HepG2 (cell line): ENCODE results near the gene ADGRF4. TPM values are rescaled to one million over a fixed set of nuclear protein-coding genes. Genes with fewer than 3 reads are reported as not detected.

ENCODE experiments used
- ATAC-seq: fragments of 200-7000 bp; cut with Tn5 transposase; 3 replicates; pipeline ENCODE4 v1.9.1; 2020; ENCODE audit warnings: mild to moderate bottlenecking, moderate library complexity
- BruUV-seq: library from RNA; stranded (reverse); fragments of 400-500 nt; replicated peaks from 2 replicates; lab custom pipeline; 2021; lab: Mats Ljungman, UMichigan
- CTCF ChIA-PET: fragments of 300-600 bp; formaldehyde crosslinking; extraction: SDS; loops from one replicate; lab custom pipeline; 2021; ENCODE audit warnings: low total read pairs, inconsistent platforms, low intra/inter-chr PET ratio; lab: Yijun Ruan, JAX
- POLR2A ChIA-PET: fragments of 350-600 bp; sonication (Branson Sonifier 250); formaldehyde crosslinking; loops from one replicate; lab custom pipeline; 2020; ENCODE audit warnings: antibody characterized with exemption, inconsistent platforms; lab: Yijun Ruan, JAX
- DNase-seq: peaks from one replicate; pipeline ENCODE4 v3.0.0-alpha.2; 2015; ENCODE audit warnings: low spot score
- FAIRE-seq: peaks from 3 replicates; lab custom pipeline; 2011; peaks lifted over from hg19 to GRCh38; lab: Jason Lieb, UNC
- H2AFZ ChIP-seq: one replicate; pipeline ENCODE4 v1.6.1; 2011; ENCODE audit warnings: low read length, inconsistent platforms
- H3K27ac ChIP-seq: fragments of 300-600 bp; 3 replicates; pipeline ENCODE4 v1.8.0; 2011; ENCODE audit warnings: mixed run types, mild to moderate bottlenecking, mixed read lengths, low read length, inconsistent platforms; ENCODE audit not compliant: insufficient read depth; ENCODE audit errors: extremely low read length
- H3K27me3 ChIP-seq, 2 experiments: fragments of 200-600 bp in 1 of 2; 2 replicates in 1 of 2; 3 replicates in 1 of 2; pipeline versions ENCODE4 v1.6.0 to v1.8.0; 2011; ENCODE audit warnings: low read length in 2 of 2, mild to moderate bottlenecking in 2 of 2, moderate library complexity in 2 of 2, inconsistent platforms in 1 of 2; ENCODE audit not compliant: insufficient read depth in 2 of 2, control insufficient read depth in 1 of 2
- H3K36me3 ChIP-seq, 2 experiments: fragments of 200-600 bp in 1 of 2; replicated peaks in 1 of 2; 2 replicates in 1 of 2; 3 replicates in 1 of 2; pipeline versions ENCODE4 v1.5.1 to v1.8.0; 2011; ENCODE audit warnings: low read length in 2 of 2, inconsistent platforms in 1 of 2; ENCODE audit not compliant: insufficient read depth in 2 of 2, control insufficient read depth in 1 of 2
- H3K4me1 ChIP-seq: 2 replicates; pipeline ENCODE4 v1.5.1; 2012; ENCODE audit warnings: low read length, inconsistent platforms; ENCODE audit not compliant: insufficient read depth
- H3K4me2 ChIP-seq: 2 replicates; pipeline ENCODE4 v1.6.0; 2011; ENCODE audit warnings: low read depth, low read length, inconsistent platforms
- H3K4me3 ChIP-seq, 3 experiments: fragments of 200-600 bp in 1 of 3; sonication (generic), shearing (Covaris generic) in 1 of 3; replicated peaks in 1 of 3; 2 replicates each; pipeline ENCODE4 v1.5.1; 2011 to 2016; ENCODE audit warnings: low read length in 3 of 3, inconsistent platforms in 2 of 3, low read depth in 2 of 3, mild to moderate bottlenecking in 2 of 3, control low read depth in 1 of 3, mixed read lengths in 1 of 3; ENCODE audit not compliant: insufficient read depth in 1 of 3
- H3K79me2 ChIP-seq: one replicate; pipeline ENCODE4 v1.6.1; 2011; ENCODE audit warnings: low read length, inconsistent platforms; ENCODE audit not compliant: insufficient read depth
- H3K9ac ChIP-seq: 2 replicates; pipeline ENCODE4 v1.6.0; 2011; ENCODE audit warnings: mild to moderate bottlenecking, low read depth, low read length, inconsistent platforms; ENCODE audit not compliant: insufficient read depth
- H3K9me3 ChIP-seq: 2 replicates; pipeline ENCODE4 v1.5.1; 2012; ENCODE audit warnings: mild to moderate bottlenecking, low read length
- H4K20me1 ChIP-seq: 2 replicates; pipeline ENCODE4 v1.6.0; 2011; ENCODE audit warnings: inconsistent platforms, mild to moderate bottlenecking, low read length, moderate library complexity; ENCODE audit not compliant: insufficient read depth
- DNMT3B ChIP-seq: conservative IDR thresholded peaks from 2 replicates; pipeline ENCODE4 v1.6.1; 2016; ENCODE audit warnings: missing biosample characterization, control low read depth
- KLF15 ChIP-seq: sonication (generic); formaldehyde crosslinking; IDR thresholded peaks from 2 replicates; pipeline ENCODE4 v1.8.1; 2023; ENCODE audit warnings: borderline replicate concordance, mild to moderate bottlenecking, inconsistent platforms, missing genetic modification reagents, mixed read lengths
- MATR3 ChIP-seq: sonication (generic); formaldehyde crosslinking; IDR thresholded peaks from 2 replicates; pipeline ENCODE4 v1.4.0; 2020; ENCODE audit warnings: missing genetic modification reagents
- MXD4 ChIP-seq: IDR thresholded peaks from 2 replicates; pipeline ENCODE4 v1.6.1; 2016; ENCODE audit warnings: mild to moderate bottlenecking, missing biosample characterization, missing genetic modification reagents
- RFXANK ChIP-seq: IDR thresholded peaks from 2 replicates; pipeline ENCODE4 v1.6.1; 2016
- TCF7L2 ChIP-seq: IDR thresholded peaks from 2 replicates; pipeline ENCODE4 v1.6.1; 2011; ENCODE audit warnings: mild to moderate bottlenecking, low read depth, low read length, moderate library complexity
- THAP11 ChIP-seq: IDR thresholded peaks from 2 replicates; pipeline ENCODE4 v1.6.1; 2016; ENCODE audit warnings: missing biosample characterization, missing genetic modification reagents
- ZNF430 ChIP-seq: sonication (generic); formaldehyde crosslinking; IDR thresholded peaks from 2 replicates; pipeline ENCODE4 v1.9.0; 2021; ENCODE audit warnings: mild to moderate bottlenecking, missing genetic modification reagents
- ZNF552 ChIP-seq: sonication (generic); formaldehyde crosslinking; IDR thresholded peaks from 2 replicates; pipeline ENCODE4 v1.9.0; 2022; ENCODE audit warnings: missing genetic modification reagents, mild to moderate bottlenecking, borderline replicate concordance
- whole genome bisulfite sequencing: methylation state at CpG from one replicate; pipeline ENCODE4 v1.1.6; 2017; ENCODE audit warnings: low lambda C conversion rate; 5-methylcytosine and 5-hydroxymethylcytosine counted together
- in situ Hi-C: cut with HindIII; loops from 2 replicates; pipeline ENCODE4 v1.10.0; 2017; ENCODE audit warnings: low pct_unique_long_range_greater_than_20kb; ENCODE audit not compliant: extremely low pct_ligation_motif_present
- intact Hi-C: fragments of 100-400 bp; cut with micrococcal nuclease; formaldehyde crosslinking; loops from one replicate; pipeline ENCODE4 v1.10.0; 2022; ENCODE audit not compliant: unreplicated experiment
- polyA plus RNA-seq, 8 experiments: library from polyadenylated mRNA; depleted of rRNA in 3 of 8; stranded (reverse) in 7 of 8; unstranded in 1 of 8; fragments of >200 nt; fragmentation: Illumina TruSeq in 4 of 8; extraction: Trizol in 4 of 8; gene quantifications; 2 replicates each; pipeline versions ENCODE4 v1.2.1 to v1.2.3, GENCODE V29; 2011 to 2016; ENCODE audit warnings: low read depth in 4 of 8, missing spikeins in 1 of 8, mixed read lengths in 1 of 8; ENCODE audit not compliant: insufficient read depth in 1 of 8
- total RNA-seq, 5 experiments: library from RNA; depleted of rRNA; stranded (reverse); fragments of >200 nt; fragmentation: Illumina TruSeq; extraction: Trizol; gene quantifications; 2 replicates each; pipeline ENCODE4 v1.2.3, GENCODE V29; 2016; ENCODE audit warnings: low read depth in 1 of 5
- TF ChIP-seq, protein P1 (sequence below): sonication (generic); formaldehyde crosslinking; IDR thresholded peaks from 2 replicates; pipeline ENCODE4 v1.5.0; 2020; ENCODE audit warnings: mild to moderate bottlenecking, missing genetic modification reagents, moderate library complexity
- TF ChIP-seq, protein P2 (sequence below): sonication (generic); formaldehyde crosslinking; IDR thresholded peaks from 2 replicates; pipeline ENCODE4 v1.5.1; 2020; ENCODE audit warnings: mild to moderate bottlenecking, missing genetic modification reagents, borderline replicate concordance
- TF ChIP-seq, protein P3 (sequence below): sonication (generic); formaldehyde crosslinking; conservative IDR thresholded peaks from 2 replicates; pipeline ENCODE4 v1.8.1; 2023; ENCODE audit warnings: missing genetic modification reagents
- TF ChIP-seq, protein P4 (sequence below): sonication (generic); formaldehyde crosslinking; IDR thresholded peaks from 2 replicates; pipeline ENCODE4 v1.4.0; 2020; ENCODE audit warnings: missing genetic modification reagents
- TF ChIP-seq, protein P5 (sequence below): sonication (generic); formaldehyde crosslinking; IDR thresholded peaks from 2 replicates; pipeline ENCODE4 v1.4.0; 2020; ENCODE audit warnings: missing genetic modification reagents, mild to moderate bottlenecking, borderline replicate concordance

ADGRF4 gene
- total and polyA plus RNA-seq, 2 of the 13 experiments (the other 11 are each of a cell fraction or from before 2014, with no cell fraction given), result 0.01 TPM; not detected in 1

DNA sequence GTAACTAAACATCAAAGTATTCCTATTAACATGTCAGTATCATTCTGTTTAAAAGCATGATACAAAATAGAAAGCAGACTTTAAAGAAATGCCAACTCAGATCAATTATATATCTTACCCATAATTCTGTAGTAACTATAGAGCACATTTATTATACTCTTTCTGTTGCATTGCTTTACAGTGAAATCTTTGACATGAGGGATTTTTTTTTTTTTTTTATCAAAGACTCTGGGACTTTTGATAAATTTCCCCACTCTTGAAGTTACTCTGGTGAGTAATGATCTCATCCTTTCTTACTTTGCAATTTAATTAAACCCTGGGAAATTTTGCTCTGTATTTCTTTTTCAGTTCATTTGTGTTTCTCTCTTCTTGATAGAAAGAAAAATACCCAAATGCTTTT lies 17.4 kb downstream of the ADGRF4 start (continued):
- TF ChIP-seq, protein P1, sequence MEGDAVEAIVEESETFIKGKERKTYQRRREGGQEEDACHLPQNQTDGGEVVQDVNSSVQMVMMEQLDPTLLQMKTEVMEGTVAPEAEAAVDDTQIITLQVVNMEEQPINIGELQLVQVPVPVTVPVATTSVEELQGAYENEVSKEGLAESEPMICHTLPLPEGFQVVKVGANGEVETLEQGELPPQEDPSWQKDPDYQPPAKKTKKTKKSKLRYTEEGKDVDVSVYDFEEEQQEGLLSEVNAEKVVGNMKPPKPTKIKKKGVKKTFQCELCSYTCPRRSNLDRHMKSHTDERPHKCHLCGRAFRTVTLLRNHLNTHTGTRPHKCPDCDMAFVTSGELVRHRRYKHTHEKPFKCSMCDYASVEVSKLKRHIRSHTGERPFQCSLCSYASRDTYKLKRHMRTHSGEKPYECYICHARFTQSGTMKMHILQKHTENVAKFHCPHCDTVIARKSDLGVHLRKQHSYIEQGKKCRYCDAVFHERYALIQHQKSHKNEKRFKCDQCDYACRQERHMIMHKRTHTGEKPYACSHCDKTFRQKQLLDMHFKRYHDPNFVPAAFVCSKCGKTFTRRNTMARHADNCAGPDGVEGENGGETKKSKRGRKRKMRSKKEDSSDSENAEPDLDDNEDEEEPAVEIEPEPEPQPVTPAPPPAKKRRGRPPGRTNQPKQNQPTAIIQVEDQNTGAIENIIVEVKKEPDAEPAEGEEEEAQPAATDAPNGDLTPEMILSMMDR (CRISPR knock-in tag), result no peak
- TF ChIP-seq, protein P2, sequence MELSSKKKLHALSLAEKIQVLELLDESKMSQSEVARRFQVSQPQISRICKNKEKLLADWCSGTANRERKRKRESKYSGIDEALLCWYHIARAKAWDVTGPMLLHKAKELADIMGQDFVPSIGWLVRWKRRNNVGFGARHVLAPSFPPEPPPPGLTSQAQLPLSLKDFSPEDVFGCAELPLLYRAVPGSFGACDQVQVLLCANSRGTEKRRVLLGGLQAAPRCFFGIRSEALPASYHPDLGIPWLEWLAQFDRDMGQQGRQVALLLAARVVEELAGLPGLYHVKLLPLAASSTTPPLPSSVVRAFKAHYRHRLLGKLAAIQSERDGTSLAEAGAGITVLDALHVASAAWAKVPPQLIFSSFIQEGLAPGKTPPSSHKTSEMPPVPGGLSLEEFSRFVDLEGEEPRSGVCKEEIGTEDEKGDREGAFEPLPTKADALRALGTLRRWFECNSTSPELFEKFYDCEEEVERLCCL (CRISPR knock-in tag), result no peak
- TF ChIP-seq MXD4 (CRISPR knock-in tag), result no peak

DNA sequence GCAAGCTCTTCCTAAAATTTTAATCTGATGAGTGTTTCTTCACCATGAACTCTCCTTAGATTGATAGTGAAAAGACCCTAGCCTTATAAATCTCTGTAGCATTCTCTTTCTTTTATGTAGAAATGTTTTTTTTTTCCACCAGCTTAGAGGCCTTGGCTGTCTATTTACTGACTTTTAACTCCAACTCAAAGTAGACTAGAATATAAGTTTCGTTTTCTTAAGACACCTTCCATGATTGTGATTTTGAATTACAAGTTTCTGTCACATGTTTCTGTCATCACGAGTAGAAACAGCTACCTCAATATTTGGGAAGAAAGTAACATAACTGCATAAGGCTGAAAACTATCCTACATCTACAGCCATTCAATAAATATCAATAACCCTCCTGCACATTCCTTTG lies 17.8 kb downstream of the ADGRF4 start:
- H3K27ac ChIP-seq, result no peak overlapping the region
- ChIA-PET CTCF (no interaction called here), POLR2A (no interaction called here)
- no peak overlapping the region for H3K9ac ChIP-seq
- H3K4me2 ChIP-seq, result no peak overlapping the region
- ATAC-seq, result no peak
- H4K20me1 ChIP-seq, result no peaks in the 10 kb centered on the region
- no peaks in the 10 kb centered on the region for H3K79me2 ChIP-seq
- FAIRE-seq, result no peak
- intact Hi-C loops, result no loop called here
- no TSS peak for BruUV-seq
- no peaks in the 10 kb centered on the region for H3K36me3 ChIP-seq
- no peak for DNase-seq
- H2AFZ ChIP-seq, result no peak overlapping the region
- H3K9me3 ChIP-seq, result no peaks in the 10 kb centered on the region
- in situ Hi-C loops, result no loop called here
- no peaks in the 10 kb centered on the region for H3K4me1 ChIP-seq
- 0% methylated on average over 2 of the region's 2 CpGs for WGBS
- H3K27me3 ChIP-seq, result peaks cover under 1 to 17% of the 10 kb centered on the region in 2 experiments; a peak in 2 of 5 replicates
- no peak overlapping the region for H3K4me3 ChIP-seq
- no peak for TF ChIP-seq ZNF552 (CRISPR knock-in tag)
- no peak for TF ChIP-seq TCF7L2
- TF ChIP-seq DNMT3B (CRISPR knock-in tag), result no peak
- TF ChIP-seq, protein P3, sequence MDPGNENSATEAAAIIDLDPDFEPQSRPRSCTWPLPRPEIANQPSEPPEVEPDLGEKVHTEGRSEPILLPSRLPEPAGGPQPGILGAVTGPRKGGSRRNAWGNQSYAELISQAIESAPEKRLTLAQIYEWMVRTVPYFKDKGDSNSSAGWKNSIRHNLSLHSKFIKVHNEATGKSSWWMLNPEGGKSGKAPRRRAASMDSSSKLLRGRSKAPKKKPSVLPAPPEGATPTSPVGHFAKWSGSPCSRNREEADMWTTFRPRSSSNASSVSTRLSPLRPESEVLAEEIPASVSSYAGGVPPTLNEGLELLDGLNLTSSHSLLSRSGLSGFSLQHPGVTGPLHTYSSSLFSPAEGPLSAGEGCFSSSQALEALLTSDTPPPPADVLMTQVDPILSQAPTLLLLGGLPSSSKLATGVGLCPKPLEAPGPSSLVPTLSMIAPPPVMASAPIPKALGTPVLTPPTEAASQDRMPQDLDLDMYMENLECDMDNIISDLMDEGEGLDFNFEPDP, result no peak
- TF ChIP-seq RFXANK (CRISPR knock-in tag), result no peak
- TF ChIP-seq, protein P4, sequence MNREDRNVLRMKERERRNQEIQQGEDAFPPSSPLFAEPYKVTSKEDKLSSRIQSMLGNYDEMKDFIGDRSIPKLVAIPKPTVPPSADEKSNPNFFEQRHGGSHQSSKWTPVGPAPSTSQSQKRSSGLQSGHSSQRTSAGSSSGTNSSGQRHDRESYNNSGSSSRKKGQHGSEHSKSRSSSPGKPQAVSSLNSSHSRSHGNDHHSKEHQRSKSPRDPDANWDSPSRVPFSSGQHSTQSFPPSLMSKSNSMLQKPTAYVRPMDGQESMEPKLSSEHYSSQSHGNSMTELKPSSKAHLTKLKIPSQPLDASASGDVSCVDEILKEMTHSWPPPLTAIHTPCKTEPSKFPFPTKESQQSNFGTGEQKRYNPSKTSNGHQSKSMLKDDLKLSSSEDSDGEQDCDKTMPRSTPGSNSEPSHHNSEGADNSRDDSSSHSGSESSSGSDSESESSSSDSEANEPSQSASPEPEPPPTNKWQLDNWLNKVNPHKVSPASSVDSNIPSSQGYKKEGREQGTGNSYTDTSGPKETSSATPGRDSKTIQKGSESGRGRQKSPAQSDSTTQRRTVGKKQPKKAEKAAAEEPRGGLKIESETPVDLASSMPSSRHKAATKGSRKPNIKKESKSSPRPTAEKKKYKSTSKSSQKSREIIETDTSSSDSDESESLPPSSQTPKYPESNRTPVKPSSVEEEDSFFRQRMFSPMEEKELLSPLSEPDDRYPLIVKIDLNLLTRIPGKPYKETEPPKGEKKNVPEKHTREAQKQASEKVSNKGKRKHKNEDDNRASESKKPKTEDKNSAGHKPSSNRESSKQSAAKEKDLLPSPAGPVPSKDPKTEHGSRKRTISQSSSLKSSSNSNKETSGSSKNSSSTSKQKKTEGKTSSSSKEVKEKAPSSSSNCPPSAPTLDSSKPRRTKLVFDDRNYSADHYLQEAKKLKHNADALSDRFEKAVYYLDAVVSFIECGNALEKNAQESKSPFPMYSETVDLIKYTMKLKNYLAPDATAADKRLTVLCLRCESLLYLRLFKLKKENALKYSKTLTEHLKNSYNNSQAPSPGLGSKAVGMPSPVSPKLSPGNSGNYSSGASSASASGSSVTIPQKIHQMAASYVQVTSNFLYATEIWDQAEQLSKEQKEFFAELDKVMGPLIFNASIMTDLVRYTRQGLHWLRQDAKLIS (CRISPR knock-in tag), result no peak
- TF ChIP-seq THAP11 (CRISPR knock-in tag), result no peak
- no peak for TF ChIP-seq MATR3 (CRISPR knock-in tag)
- no peak for TF ChIP-seq KLF15 (CRISPR knock-in tag)
- TF ChIP-seq, protein P5, sequence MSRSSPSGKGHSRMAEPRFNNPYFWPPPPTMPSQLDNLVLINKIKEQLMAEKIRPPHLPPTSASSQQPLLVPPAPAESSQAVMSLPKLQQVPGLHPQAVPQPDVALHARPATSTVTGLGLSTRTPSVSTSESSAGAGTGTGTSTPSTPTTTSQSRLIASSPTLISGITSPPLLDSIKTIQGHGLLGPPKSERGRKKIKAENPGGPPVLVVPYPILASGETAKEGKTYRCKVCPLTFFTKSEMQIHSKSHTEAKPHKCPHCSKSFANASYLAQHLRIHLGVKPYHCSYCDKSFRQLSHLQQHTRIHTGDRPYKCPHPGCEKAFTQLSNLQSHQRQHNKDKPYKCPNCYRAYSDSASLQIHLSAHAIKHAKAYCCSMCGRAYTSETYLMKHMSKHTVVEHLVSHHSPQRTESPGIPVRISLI, result no peak
- TF ChIP-seq ZNF430 (CRISPR knock-in tag), result no peak
